Right lobe of liver (tissue), 6 donors: Measurements from ENCODE around the gene HSCB. TPM values are rescaled to one million over a fixed set of nuclear protein-coding genes. Genes with fewer than 3 reads are reported as not detected.

ENCODE experiments used
- ATAC-seq, 4 donors: fragments of 200-7000 bp; cut with Tn5 transposase; one replicate each; pipeline ENCODE4 v1.9.1; 2020; ENCODE audit warnings: mild to moderate bottlenecking in 4 of 4, moderate library complexity in 4 of 4
- DNase-seq, 3 donors: peaks; one replicate each; pipeline ENCODE4 v3.0.0-alpha.2; 2020
- H3K27ac ChIP-seq, 3 donors: fragments of 200-600 bp; one replicate each; pipeline ENCODE4 v1.8.0; 2022
- H3K27me3 ChIP-seq, 2 donors: fragments of 200-600 bp; one replicate each; pipeline ENCODE4 v1.8.0; 2022
- H3K36me3 ChIP-seq, 4 donors: fragments of 200-600 bp; sonication (generic) in 1 of 4; one replicate each; pipeline versions ENCODE4 v1.5.1 to v1.8.0; 2017 to 2022; ENCODE audit warnings: control low read depth in 1 of 4
- H3K4me1 ChIP-seq, 4 donors: fragments of 200-600 bp; sonication (generic) in 1 of 4; one replicate each; pipeline versions ENCODE4 v1.5.1 to v1.8.0; 2017 to 2022; ENCODE audit warnings: control low read depth in 1 of 4
- H3K4me3 ChIP-seq, 3 donors: fragments of 200-600 bp; one replicate each; pipeline ENCODE4 v1.8.0; 2022
- H3K9me3 ChIP-seq, 4 donors: fragments of 200-600 bp; sonication (generic) in 1 of 4; one replicate each; pipeline versions ENCODE4 v1.5.1 to v1.8.0; 2017 to 2022; ENCODE audit warnings: control low read depth in 1 of 4
- CTCF ChIP-seq, 4 donors: fragments of 200-600 bp in 3 of 4; fragments of 450-650 bp in 1 of 4; IDR thresholded peaks; one replicate each; pipeline versions ENCODE4 v1.5.1 to v1.8.0; 2016 to 2022; ENCODE audit warnings: antibody characterized with exemption in 4 of 4, mild to moderate bottlenecking in 2 of 4
- POLR2A ChIP-seq: fragments of 450-650 bp; IDR thresholded peaks from one replicate; pipeline ENCODE4 v1.6.1; 2017; ENCODE audit warnings: antibody characterized with exemption, mild to moderate bottlenecking
- WGBS: methylation state at CpG from one replicate; pipeline ENCODE4 v1.1.6; 2018; ENCODE audit warnings: low coverage, low lambda C conversion rate; ENCODE audit not compliant: insufficient coverage; ENCODE audit errors: missing lambda C conversion rate; 5-methylcytosine and 5-hydroxymethylcytosine counted together
- intact Hi-C, 2 donors: fragments of 100-400 bp; cut with DNase I; formaldehyde crosslinking; loops; one replicate each; pipeline versions ENCODE4 v1.11.2 to v1.14.1; 2022
- total RNA-seq, 6 experiments: library from RNA; depleted of rRNA in 2 of 6; stranded (reverse); fragments of >200 nt in 2 of 6; fragmentation: NEBNext Ultra II Directional in 3 of 6; extraction: Animal tissue kit (Norgen Biotek cat#: 25700) in 3 of 6; gene quantifications; one replicate each; pipeline versions ENCODE4 v1.1.0 to v1.2.4, GENCODE V29; 2016 to 2023
- donor health status: DM: no; HTN: yes; CAD: no.
- donor health status: DM: no; HTN: no; CAD: no.
- donor health status: DM: no; HTN: no; CAD: no.
- donor health status: DM: no; HTN: yes; CAD: no.
- donor health status: DM: no; HTN: yes; CAD: no.

HSCB gene
- total RNA-seq, 6 experiments from 2014 or later, result 11.6 to 29.0 (median 13.4) TPM

- ATAC-seq (no peak), DNase-seq (peak in 1 of 3 donors; percentile 48)
- Histone ChIP-seq H3K9me3 (no peaks in the 10 kb centered on the region), H3K36me3 (peaks cover 13 to 53% (median 34%) of the 10 kb centered on the region in 4 donors), H3K4me3 (peak overlapping the region in 2 of 3 donors; percentile 1 to 16), H3K27me3 (no peaks in the 10 kb centered on the region), H3K4me1 (peaks cover 0 to 39% (median 4%) of the 10 kb centered on the region in 4 donors), H3K27ac (peak overlapping the region in 1 of 3 donors; percentile 99)
- TF ChIP-seq POLR2A (no peak), CTCF (IDR thresholded peaks at IDR 0.05) (no peak)
- intact Hi-C loops, result no loop called here
- WGBS, result 41% methylated on average over 2 of the region's 5 CpGs
Observed at GRCh38 chr22:28795932-28796856, 54.4 kb downstream of the HSCB start.

GRCh38 chr22:28798810-28799605, 57.2 kb downstream of the HSCB start:
- H3K27ac ChIP-seq, result peak overlapping the region; percentile 99 to 100 (median 99)
- ATAC-seq (peak in 3 of 4 donors; percentile 8 to 16 (median 12)), DNase-seq (no peak)
- no peaks in the 10 kb centered on the region for H3K27me3 ChIP-seq
- no peaks in the 10 kb centered on the region for H3K9me3 ChIP-seq
- peak; percentile 87 for TF ChIP-seq POLR2A
- no peak for TF ChIP-seq CTCF (IDR thresholded peaks at IDR 0.05)
- intact Hi-C loops, result no loop called here
- peaks cover 13 to 51% (median 33%) of the 10 kb centered on the region in 4 donors for H3K36me3 ChIP-seq
- H3K4me1 ChIP-seq, result peaks cover 0 to 59% (median 8%) of the 10 kb centered on the region in 4 donors
- WGBS, result 0% methylated on average over 7 of the region's 7 CpGs
- peak overlapping the region; percentile 91 to 98 (median 95) for H3K4me3 ChIP-seq

GRCh38 chr22:28799606-28800307, 57.9 kb downstream of the HSCB start:
- ATAC-seq, result peak; percentile 22 to 59 (median 57)
- Histone ChIP-seq H3K27ac (peak overlapping the region; percentile 99 to 100 (median 99)), H3K4me3 (peak overlapping the region; percentile 91 to 98 (median 95)), H3K36me3 (peaks cover 13 to 44% (median 29%) of the 10 kb centered on the region in 4 donors), H3K4me1 (peaks cover 0 to 55% (median 8%) of the 10 kb centered on the region in 4 donors), H3K9me3 (no peaks in the 10 kb centered on the region), H3K27me3 (no peaks in the 10 kb centered on the region)
- TF ChIP-seq POLR2A (no peak), CTCF (IDR thresholded peaks at IDR 0.05) (no peak)
- intact Hi-C loops, result no loop called here
- DNase-seq, result peak; percentile 67 to 75 (median 68)
- WGBS, result 0% methylated on average over 8 of the region's 31 CpGs
